Measurements from ENCODE around the gene LUC7L. TPM values are rescaled to one million over a fixed set of nuclear protein-coding genes. Genes with fewer than 3 reads are reported as not detected.

LUC7L gene
- total RNA-seq, 1 experiment from 2014 or later, result 79.3 TPM

GRCh38 chr16:254461-254860, 25.2 kb upstream of the LUC7L start:
- Mint-ChIP-seq H3K27me3 (ENCODE audit: unreplicated experiment) (no peaks in the 10 kb centered on the region), H3K4me3 (ENCODE audit: low read depth, unreplicated experiment) (no peak overlapping the region), H3K36me3 (ENCODE audit: insufficient read depth, unreplicated experiment) (peaks cover 47% of the 10 kb centered on the region), H3K9me3 (ENCODE audit: low read depth, unreplicated experiment) (no peaks in the 10 kb centered on the region), H3K4me1 (ENCODE audit: low read depth, unreplicated experiment) (peaks cover 11% of the 10 kb centered on the region), H3K27ac (ENCODE audit: unreplicated experiment) (no peak overlapping the region)
- intact Hi-C loops (cut with micrococcal nuclease; ENCODE audit: unreplicated experiment), result no loop called here
- DNase-seq, result no peak
- BruUV-seq (replicated peaks), result no TSS peak
- no peak for TF ChIP-seq CTCF (IDR thresholded peaks at IDR 0.05; ENCODE audit: unreplicated experiment)
- CTCF ChIA-PET, result interaction anchor here (1.1 kb wide), 1 partner anchor 19 kb away, joined by 3 read pairs; the partner anchor contains the start of gene FAM234A

DNA sequence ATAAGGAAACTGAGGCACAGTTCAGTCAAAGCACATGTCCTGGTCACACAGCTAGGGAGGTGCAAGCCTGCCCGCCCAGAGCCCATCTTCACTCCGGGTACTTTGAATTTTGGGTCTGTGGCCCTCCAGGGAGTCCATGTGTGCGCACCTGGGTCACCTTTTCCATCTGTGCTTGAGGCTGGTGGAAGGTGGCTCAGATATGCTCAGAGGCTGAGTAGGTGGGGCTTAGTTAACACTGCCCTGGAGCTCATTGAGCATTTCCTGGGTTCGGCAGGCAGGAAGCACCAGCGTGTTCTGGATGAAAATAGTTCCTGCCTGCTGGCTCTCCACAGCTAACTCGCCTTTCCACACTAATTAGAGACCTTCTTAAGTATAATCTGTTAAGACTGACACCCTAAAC, 24.6 kb upstream of the LUC7L start:
- DNase-seq, result no peak
- CTCF ChIA-PET, result interaction anchor here (1.1 kb wide), 1 partner anchor 19 kb away, joined by 3 read pairs; the partner anchor contains the start of gene FAM234A
- Mint-ChIP-seq H3K9me3 (ENCODE audit: low read depth, unreplicated experiment) (no peaks in the 10 kb centered on the region), H3K27me3 (ENCODE audit: unreplicated experiment) (no peaks in the 10 kb centered on the region), H3K4me1 (ENCODE audit: low read depth, unreplicated experiment) (peaks cover 11% of the 10 kb centered on the region), H3K4me3 (ENCODE audit: low read depth, unreplicated experiment) (no peak overlapping the region), H3K36me3 (ENCODE audit: insufficient read depth, unreplicated experiment) (peaks cover 47% of the 10 kb centered on the region), H3K27ac (ENCODE audit: unreplicated experiment) (no peak overlapping the region)
- intact Hi-C loops (cut with micrococcal nuclease; ENCODE audit: unreplicated experiment), result no loop called here
- BruUV-seq (replicated peaks), result no TSS peak
- no peak for TF ChIP-seq CTCF (IDR thresholded peaks at IDR 0.05; ENCODE audit: unreplicated experiment)

GRCh38 chr16:252366-253337, 23.4 kb upstream of the LUC7L start:
- CTCF ChIA-PET, result interaction anchor here (0.6 kb wide), 1 partner anchor 12 kb away, joined by 3 read pairs; no protein-coding TSS in a partner anchor
- Mint-ChIP-seq H3K9me3 (ENCODE audit: low read depth, unreplicated experiment) (no peaks in the 10 kb centered on the region), H3K4me3 (ENCODE audit: low read depth, unreplicated experiment) (no peak overlapping the region), H3K27ac (ENCODE audit: unreplicated experiment) (no peak overlapping the region), H3K27me3 (ENCODE audit: unreplicated experiment) (no peaks in the 10 kb centered on the region), H3K4me1 (ENCODE audit: low read depth, unreplicated experiment) (peaks cover 11% of the 10 kb centered on the region), H3K36me3 (ENCODE audit: insufficient read depth, unreplicated experiment) (peaks cover 42% of the 10 kb centered on the region)
- DNase-seq, result no peak
- intact Hi-C loops (cut with micrococcal nuclease; ENCODE audit: unreplicated experiment), result no loop called here
- TF ChIP-seq CTCF (IDR thresholded peaks at IDR 0.05; ENCODE audit: unreplicated experiment), result no peak
- BruUV-seq (replicated peaks), result no TSS peak

GRCh38 chr16:249431-249830, 20.2 kb upstream of the LUC7L start:
- Mint-ChIP-seq H3K4me3 (ENCODE audit: low read depth, unreplicated experiment) (no peak overlapping the region), H3K27ac (ENCODE audit: unreplicated experiment) (no peak overlapping the region), H3K9me3 (ENCODE audit: low read depth, unreplicated experiment) (no peaks in the 10 kb centered on the region), H3K36me3 (ENCODE audit: insufficient read depth, unreplicated experiment) (peaks cover 18% of the 10 kb centered on the region), H3K4me1 (ENCODE audit: low read depth, unreplicated experiment) (peaks cover 11% of the 10 kb centered on the region), H3K27me3 (ENCODE audit: unreplicated experiment) (no peaks in the 10 kb centered on the region)
- TF ChIP-seq CTCF (IDR thresholded peaks at IDR 0.05; ENCODE audit: unreplicated experiment), result no peak
- CTCF ChIA-PET, result interaction anchor here (1.6 kb wide), 1 partner anchor 14 kb away, joined by 5 read pairs; no protein-coding TSS in a partner anchor
- no peak for DNase-seq
- BruUV-seq (replicated peaks), result no TSS peak
- intact Hi-C loops (cut with micrococcal nuclease; ENCODE audit: unreplicated experiment), result no loop called here

All from Calu3 (cell line).